Heart left ventricle (tissue), 16 donors: Measurements from ENCODE around the gene MAD2L2. TPM values are rescaled to one million over a fixed set of nuclear protein-coding genes. Genes with fewer than 3 reads are reported as not detected.

Experiments
- ATAC-seq, 4 donors: fragments of 200-7000 bp; cut with Tn5 transposase; one replicate each; pipeline ENCODE4 v1.9.1; 2020 to 2022; ENCODE audit warnings: moderate library complexity in 4 of 4, mild to moderate bottlenecking in 3 of 4, moderate number of reproducible peaks in 1 of 4
- DNase-seq, 5 donors: peaks; one replicate each; pipeline ENCODE4 v3.0.0-alpha.2; 2020
- H3K27ac ChIP-seq, 12 donors: fragments of 200-600 bp; sonication (generic) in 4 of 12; one replicate each; pipeline versions ENCODE4 v1.5.0 to v1.8.0; 2016 to 2022; ENCODE audit warnings: mild to moderate bottlenecking in 2 of 12
- H3K27me3 ChIP-seq, 9 donors: fragments of 200-600 bp; sonication (generic) in 2 of 9; one replicate each; pipeline versions ENCODE4 v1.5.1 to v1.8.0; 2016 to 2022; ENCODE audit warnings: mild to moderate bottlenecking in 3 of 9
- H3K36me3 ChIP-seq, 9 donors: fragments of 200-600 bp; sonication (generic) in 2 of 9; one replicate each; pipeline versions ENCODE4 v1.5.0 to v1.8.0; 2018 to 2022; ENCODE audit warnings: mild to moderate bottlenecking in 2 of 9
- H3K4me1 ChIP-seq, 12 donors: fragments of 200-600 bp; sonication (generic) in 4 of 12; one replicate each; pipeline versions ENCODE4 v1.5.0 to v1.8.0; 2016 to 2022; ENCODE audit warnings: mild to moderate bottlenecking in 3 of 12
- H3K4me3 ChIP-seq, 12 donors: fragments of 200-600 bp; sonication (generic) in 4 of 12; one replicate each; pipeline versions ENCODE4 v1.5.0 to v1.8.0; 2017 to 2022; ENCODE audit warnings: mild to moderate bottlenecking in 9 of 12, moderate library complexity in 4 of 12
- H3K9me3 ChIP-seq, 12 donors: fragments of 200-600 bp; sonication (generic) in 4 of 12; one replicate each; pipeline versions ENCODE4 v1.5.0 to v1.8.0; 2016 to 2022; ENCODE audit warnings: mild to moderate bottlenecking in 1 of 12
- CTCF ChIP-seq, 12 donors: fragments of 200-600 bp; sonication (generic) in 4 of 12; IDR thresholded peaks; one replicate each; pipeline versions ENCODE4 v1.5.0 to v1.8.0; 2018 to 2022; ENCODE audit warnings: antibody characterized with exemption in 12 of 12, mild to moderate bottlenecking in 5 of 12
- POLR2A ChIP-seq, 2 donors: fragments of 450-650 bp; IDR thresholded peaks; one replicate each; pipeline ENCODE4 v1.6.1; 2017; ENCODE audit warnings: antibody characterized with exemption in 2 of 2, mild to moderate bottlenecking in 2 of 2, moderate library complexity in 2 of 2
- WGBS, 4 donors: extraction: QIAGEN DNeasy Blood & Tissue Kit in 2 of 4; methylation state at CpG; one replicate each; pipeline versions ENCODE4 v1.1.5 to v1.1.7; 2013 to 2018; 5-methylcytosine and 5-hydroxymethylcytosine counted together
- intact Hi-C, 10 donors: fragments of 100-400 bp; cut with DNase I; formaldehyde crosslinking; loops; one replicate each; pipeline versions ENCODE4 v1.11.1 to v1.14.2; 2022
- polyA plus RNA-seq, 2 donors: library from polyadenylated mRNA; stranded (reverse); fragments of 200-250 nt; gene quantifications; one replicate each; pipeline ENCODE4 v1.2.3, GENCODE V29; 2013
- total RNA-seq, 9 donors: library from RNA; depleted of rRNA in 2 of 9; stranded (reverse); fragments of >200 nt in 2 of 9; fragmentation: NEBNext Ultra II Directional in 3 of 9; extraction: Animal tissue kit (Norgen Biotek cat#: 25700) in 3 of 9; gene quantifications; one replicate each; pipeline versions ENCODE4 v1.1.0 to v1.2.4, GENCODE V29; 2016 to 2023
- donor health status: ischemic (EF 13 %, LVEDD 7.1; RV severe dilation, severe dysfunction).
- donor health status: healthy with polysubstance abuse.
- donor health status: DM: no; HTN: yes; CAD: no.
- donor health status: DM: no; HTN: no; CAD: no.
- donor health status: ischemic (EF 25% LVEDD 6.9; RV normal size, moderate dysfunction).
- donor health status: ischemic (EF 25% LVEDD 5.7; RV mildly dilated, moderate dysfunction).
- donor health status: healthy.
- donor health status: DM: yes; HTN: yes; CAD: no.
- donor health status: ischemic (EF 35%, LVEDD 5.7; RV mildly dilated, moderate dysfunction).
- donor health status: nonischemic (EF 11% LVEDD 7.7; RV severe dilation, severe dysfunction).
- donor health status: DM: yes; HTN: yes; CAD: no.
- donor health status: PGD.
- donor health status: ischemic (EF 29% LVEDD 5.4; RV normal size, mild dysfunction).
- donor health status: nonischemic (EF 23%, LVEDD 6.1; RV moderate dilation, normal function).

Gene MAD2L2
- total and polyA plus RNA-seq, 11 donors: 15.9 to 54.2 (median 18.5) TPM

DNA sequence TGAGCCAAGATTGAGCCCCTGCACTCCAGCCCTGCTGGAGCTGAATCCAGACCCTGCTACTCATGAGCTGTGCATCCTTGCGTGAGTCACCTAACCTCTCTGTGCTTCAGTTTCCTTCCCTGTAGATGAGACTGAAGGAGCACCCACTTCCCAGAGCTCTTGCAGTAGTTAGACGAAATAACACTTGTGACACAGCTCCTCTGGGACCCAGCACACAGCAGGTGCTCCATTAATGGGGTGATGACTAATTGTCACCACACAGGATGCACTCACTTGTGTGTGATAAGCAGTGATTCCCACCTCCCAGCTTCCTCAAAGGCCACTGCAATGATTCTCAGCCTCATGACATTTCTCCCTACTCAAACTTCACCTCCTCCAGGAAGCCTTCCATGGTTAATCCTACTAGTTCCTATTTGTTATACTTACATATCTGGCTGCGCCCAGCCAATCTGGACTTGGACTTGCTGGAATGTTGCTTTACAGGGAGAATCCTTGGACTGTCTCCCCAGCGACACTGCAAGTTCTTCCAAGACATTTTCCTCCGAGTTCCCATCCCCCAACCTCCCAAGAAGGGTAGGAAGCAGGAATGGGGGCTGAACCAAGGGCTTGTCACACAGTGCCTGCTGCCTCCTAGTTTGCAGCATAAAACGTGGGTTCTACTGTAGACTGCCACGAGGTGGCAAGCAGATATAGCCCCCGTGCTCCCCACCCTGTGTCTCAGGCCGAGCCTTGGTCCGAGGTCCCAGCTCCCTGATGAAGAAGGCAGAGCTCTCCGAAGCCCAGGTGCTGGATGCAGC is 27.8 kb upstream of the MAD2L2 start:
- TF ChIP-seq CTCF (IDR thresholded peaks at IDR 0.05) (no peak), POLR2A (IDR thresholded peaks at IDR 0.05) (no peak)
- no peak for ATAC-seq
- intact Hi-C loops: loop anchor here in 2 of 10 donors (5.0 kb wide), 2 partner anchors 36 to 671 kb away; no protein-coding TSS in a partner anchor
- peaks cover 0 to 13% (median 9%) of the 10 kb centered on the region in 12 donors for H3K4me1 ChIP-seq
- no peak overlapping the region for H3K4me3 ChIP-seq
- H3K27me3 ChIP-seq: peaks cover 0 to 13% (median 0%) of the 10 kb centered on the region in 9 donors
- H3K27ac ChIP-seq: peak overlapping the region in 5 of 12 donors; percentile 13 to 71 (median 63)
- DNase-seq: no peak
- WGBS, 4 donors: 73 to 83% (median 79%) methylated on average over 11 of the region's 11 CpGs
- no peaks in the 10 kb centered on the region for H3K9me3 ChIP-seq
- H3K36me3 ChIP-seq: no peaks in the 10 kb centered on the region

DNA sequence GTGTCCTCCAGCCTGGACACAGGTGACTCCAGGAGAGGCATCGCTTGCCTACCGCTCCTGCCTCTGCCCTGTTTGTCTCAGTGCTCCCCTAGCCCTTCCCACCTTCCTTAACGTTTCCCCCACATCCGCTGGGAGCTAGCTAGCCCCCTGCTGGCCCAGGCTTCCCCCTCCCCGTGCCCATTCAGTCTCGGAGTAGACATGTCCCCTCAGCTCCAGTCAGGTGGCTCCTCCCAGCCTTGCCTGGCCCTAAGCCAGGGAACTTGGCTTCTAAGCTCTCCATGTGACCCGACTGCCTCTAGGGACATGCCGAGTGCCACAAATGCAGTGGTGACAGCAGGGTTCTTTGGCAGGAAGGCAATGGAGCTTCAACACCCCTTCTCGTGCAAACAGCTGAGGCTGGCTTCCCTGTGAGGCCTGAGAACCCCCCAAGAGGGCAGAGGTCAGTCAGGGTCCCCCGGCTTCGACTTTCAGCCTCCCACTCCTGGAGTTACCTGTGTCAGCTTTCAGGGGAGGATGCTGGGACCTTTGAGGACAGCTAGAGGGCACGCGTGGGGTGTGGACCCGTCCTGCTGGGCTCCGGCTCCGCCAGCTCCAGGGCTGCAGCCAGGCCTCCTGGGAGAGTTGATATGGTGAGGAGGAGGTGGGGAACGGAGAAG is 26.8 kb upstream of the MAD2L2 start:
- H3K27ac ChIP-seq: peak overlapping the region in 6 of 12 donors; percentile 3 to 71 (median 51)
- DNase-seq: peak in 4 of 5 donors; percentile 75 to 89 (median 83)
- intact Hi-C loops: loop anchor here in 2 of 10 donors (5.0 kb wide), 2 partner anchors 35 to 670 kb away; no protein-coding TSS in a partner anchor
- H3K4me3 ChIP-seq: no peak overlapping the region
- peak; percentile 80 to 94 (median 88) for ATAC-seq
- no peaks in the 10 kb centered on the region for H3K36me3 ChIP-seq
- H3K4me1 ChIP-seq: peaks cover 0 to 13% (median 9%) of the 10 kb centered on the region in 12 donors
- peaks cover 0 to 23% (median 0%) of the 10 kb centered on the region in 9 donors for H3K27me3 ChIP-seq
- TF ChIP-seq CTCF (IDR thresholded peaks at IDR 0.05) (no peak), POLR2A (IDR thresholded peaks at IDR 0.05) (no peak)
- WGBS, 4 donors: 8 to 18% (median 15%) methylated on average over 17 of the region's 17 CpGs
- H3K9me3 ChIP-seq: no peaks in the 10 kb centered on the region

- H3K27ac ChIP-seq: no peak overlapping the region
- 91 to 94% (median 93%) methylated on average over 7 to 14 of the region's 14 CpGs for WGBS, 4 donors
- intact Hi-C loops: loop anchor here in 2 of 10 donors (5.0 kb wide), 2 partner anchors 34 to 669 kb away; no protein-coding TSS in a partner anchor
- peaks cover 0 to 26% (median 8%) of the 10 kb centered on the region in 9 donors for H3K27me3 ChIP-seq
- H3K4me1 ChIP-seq: peaks cover 0 to 19% (median 10%) of the 10 kb centered on the region in 12 donors
- ATAC-seq (no peak), DNase-seq (no peak)
- H3K9me3 ChIP-seq: no peaks in the 10 kb centered on the region
- TF ChIP-seq POLR2A (IDR thresholded peaks at IDR 0.05) (no peak), CTCF (IDR thresholded peaks at IDR 0.05) (no peak)
- H3K36me3 ChIP-seq: no peaks in the 10 kb centered on the region
- no peak overlapping the region for H3K4me3 ChIP-seq
These were observed 25.3 kb upstream of the MAD2L2 start for GRCh38 chr1:11706292-11706691.

GRCh38 chr1:11705596-11705995 is 24.6 kb upstream of the MAD2L2 start:
- H3K27me3 ChIP-seq: peaks cover 0 to 33% (median 15%) of the 10 kb centered on the region in 9 donors

More at GRCh38 chr1:11705596-11705995, 24.6 kb upstream of the MAD2L2 start:
- no peaks in the 10 kb centered on the region for H3K9me3 ChIP-seq
- H3K4me3 ChIP-seq: no peak overlapping the region
- ATAC-seq (no peak), DNase-seq (no peak)
- 78 to 90% (median 80%) methylated on average over 9 of the region's 9 CpGs for WGBS, 4 donors
- H3K4me1 ChIP-seq: peaks cover 0 to 26% (median 11%) of the 10 kb centered on the region in 12 donors
- H3K36me3 ChIP-seq: no peaks in the 10 kb centered on the region
- H3K27ac ChIP-seq: no peak overlapping the region
- no peak for TF ChIP-seq POLR2A (IDR thresholded peaks at IDR 0.05)
- no peak for TF ChIP-seq CTCF (IDR thresholded peaks at IDR 0.05)
- intact Hi-C loops: loop anchor here in 2 of 10 donors (5.0 kb wide), 2 partner anchors 33 to 668 kb away; no protein-coding TSS in a partner anchor
